Breast epithelium (tissue), 4 donors: ENCODE results near the gene SH3BP1. TPM values are rescaled to one million over a fixed set of nuclear protein-coding genes. Genes with fewer than 3 reads are reported as not detected.

ENCODE experiments used
- DNase-seq, 2 donors: peaks; one replicate each; pipeline ENCODE4 v3.0.0-alpha.2; 2019; ENCODE audit warnings: low spot score in 2 of 2
- H3K27ac ChIP-seq, 2 donors: fragments of 200-600 bp; sonication (generic) in 1 of 2; one replicate each; pipeline ENCODE4 v1.5.1; 2016 to 2019; ENCODE audit warnings: mild to moderate bottlenecking in 1 of 2
- H3K27me3 ChIP-seq, 2 donors: fragments of 200-600 bp; sonication (generic) in 1 of 2; one replicate each; pipeline versions ENCODE4 v1.5.1 to v1.6.0; 2017 to 2019; ENCODE audit warnings: control low read depth in 1 of 2, mild to moderate bottlenecking in 1 of 2
- H3K36me3 ChIP-seq: fragments of 200-600 bp; one replicate; pipeline ENCODE4 v1.5.1; 2019
- H3K4me1 ChIP-seq, 2 donors: fragments of 200-600 bp; sonication (generic); one replicate each; pipeline ENCODE4 v1.5.1; 2016 to 2019; ENCODE audit warnings: control low read depth in 1 of 2
- H3K4me3 ChIP-seq, 3 donors: fragments of 200-600 bp; sonication (generic); 1 replicate in 2 of 3; 2 replicates in 1 of 3; pipeline ENCODE4 v1.5.1; 2016 to 2019; ENCODE audit warnings: mild to moderate bottlenecking in 3 of 3, moderate library complexity in 2 of 3
- H3K9me3 ChIP-seq, 2 donors: fragments of 200-600 bp; sonication (generic) in 1 of 2; one replicate each; pipeline ENCODE4 v1.5.1; 2016 to 2019; ENCODE audit warnings: control low read depth in 1 of 2
- POLR2A ChIP-seq: fragments of 450-650 bp; IDR thresholded peaks from one replicate; pipeline ENCODE4 v1.6.1; 2016; ENCODE audit warnings: antibody characterized with exemption, mild to moderate bottlenecking, moderate library complexity
- POLR2AphosphoS5 ChIP-seq, 3 donors: sonication (generic); formaldehyde crosslinking; IDR thresholded peaks; one replicate each; pipeline ENCODE4 v1.6.1; 2017; ENCODE audit warnings: antibody characterized with exemption in 3 of 3
- intact Hi-C: fragments of 100-400 bp; cut with DNase I; formaldehyde crosslinking; loops from one replicate; pipeline ENCODE4 v1.15.1; 2023; ENCODE audit warnings: low total_unique reads
- total RNA-seq, 3 donors: library from RNA; depleted of rRNA; stranded (reverse); fragments of >200 nt; gene quantifications; one replicate each; pipeline ENCODE4 v1.1.0, GENCODE V29; 2016
- TF ChIP-seq, protein P1 (sequence below), 3 donors: fragments of 450-650 bp; IDR thresholded peaks; one replicate each; pipeline ENCODE4 v1.5.1; 2016 to 2017; ENCODE audit warnings: antibody characterized with exemption in 3 of 3, mild to moderate bottlenecking in 3 of 3, moderate library complexity in 3 of 3

Gene SH3BP1
- total RNA-seq, 3 donors from 2014 or later, result 3.8 to 8.8 (median 7.3) TPM

GRCh38 chr22:37624876-37625275 lies 14.6 kb upstream of the SH3BP1 start:
- peaks cover 17 to 29% of the 10 kb centered on the region in 2 donors for H3K4me1 ChIP-seq
- no peaks in the 10 kb centered on the region for H3K9me3 ChIP-seq
- H3K4me3 ChIP-seq, result no peak overlapping the region
- H3K36me3 ChIP-seq, result no peaks in the 10 kb centered on the region
- intact Hi-C loops, result no loop called here
- DNase-seq, result no peak
- no peaks in the 10 kb centered on the region for H3K27me3 ChIP-seq
- TF ChIP-seq POLR2A (no peak), POLR2AphosphoS5 (IDR thresholded peaks at IDR 0.05) (no peak)
- TF ChIP-seq, protein P1, sequence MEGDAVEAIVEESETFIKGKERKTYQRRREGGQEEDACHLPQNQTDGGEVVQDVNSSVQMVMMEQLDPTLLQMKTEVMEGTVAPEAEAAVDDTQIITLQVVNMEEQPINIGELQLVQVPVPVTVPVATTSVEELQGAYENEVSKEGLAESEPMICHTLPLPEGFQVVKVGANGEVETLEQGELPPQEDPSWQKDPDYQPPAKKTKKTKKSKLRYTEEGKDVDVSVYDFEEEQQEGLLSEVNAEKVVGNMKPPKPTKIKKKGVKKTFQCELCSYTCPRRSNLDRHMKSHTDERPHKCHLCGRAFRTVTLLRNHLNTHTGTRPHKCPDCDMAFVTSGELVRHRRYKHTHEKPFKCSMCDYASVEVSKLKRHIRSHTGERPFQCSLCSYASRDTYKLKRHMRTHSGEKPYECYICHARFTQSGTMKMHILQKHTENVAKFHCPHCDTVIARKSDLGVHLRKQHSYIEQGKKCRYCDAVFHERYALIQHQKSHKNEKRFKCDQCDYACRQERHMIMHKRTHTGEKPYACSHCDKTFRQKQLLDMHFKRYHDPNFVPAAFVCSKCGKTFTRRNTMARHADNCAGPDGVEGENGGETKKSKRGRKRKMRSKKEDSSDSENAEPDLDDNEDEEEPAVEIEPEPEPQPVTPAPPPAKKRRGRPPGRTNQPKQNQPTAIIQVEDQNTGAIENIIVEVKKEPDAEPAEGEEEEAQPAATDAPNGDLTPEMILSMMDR (IDR thresholded peaks at IDR 0.05), result no peak
- H3K27ac ChIP-seq, result peak overlapping the region; percentile 84 to 92

GRCh38 chr22:37625737-37626136 lies 13.7 kb upstream of the SH3BP1 start:
- DNase-seq, result no peak
- TF ChIP-seq POLR2A (no peak), POLR2AphosphoS5 (IDR thresholded peaks at IDR 0.05) (no peak)
- TF ChIP-seq, protein P1 (IDR thresholded peaks at IDR 0.05), result no peak
- no peak overlapping the region for H3K4me3 ChIP-seq
- H3K27me3 ChIP-seq, result no peaks in the 10 kb centered on the region
- H3K36me3 ChIP-seq, result no peaks in the 10 kb centered on the region
- no peaks in the 10 kb centered on the region for H3K9me3 ChIP-seq
- intact Hi-C loops, result no loop called here
- peaks cover 17 to 29% of the 10 kb centered on the region in 2 donors for H3K4me1 ChIP-seq
- H3K27ac ChIP-seq, result peak overlapping the region; percentile 84 to 92

- Histone ChIP-seq H3K36me3 (no peaks in the 10 kb centered on the region), H3K9me3 (no peaks in the 10 kb centered on the region), H3K27ac (peak overlapping the region; percentile 84 to 92), H3K27me3 (no peaks in the 10 kb centered on the region), H3K4me1 (peaks cover 17 to 29% of the 10 kb centered on the region in 2 donors), H3K4me3 (peak overlapping the region in 1 of 3 donors; percentile 21)
- intact Hi-C loops, result no loop called here
- TF ChIP-seq POLR2AphosphoS5 (IDR thresholded peaks at IDR 0.05), result no peak
- peak in 1 of 2 donors; percentile 78 for DNase-seq
Observed at GRCh38 chr22:37626144-37626543, 13.3 kb upstream of the SH3BP1 start.

DNA sequence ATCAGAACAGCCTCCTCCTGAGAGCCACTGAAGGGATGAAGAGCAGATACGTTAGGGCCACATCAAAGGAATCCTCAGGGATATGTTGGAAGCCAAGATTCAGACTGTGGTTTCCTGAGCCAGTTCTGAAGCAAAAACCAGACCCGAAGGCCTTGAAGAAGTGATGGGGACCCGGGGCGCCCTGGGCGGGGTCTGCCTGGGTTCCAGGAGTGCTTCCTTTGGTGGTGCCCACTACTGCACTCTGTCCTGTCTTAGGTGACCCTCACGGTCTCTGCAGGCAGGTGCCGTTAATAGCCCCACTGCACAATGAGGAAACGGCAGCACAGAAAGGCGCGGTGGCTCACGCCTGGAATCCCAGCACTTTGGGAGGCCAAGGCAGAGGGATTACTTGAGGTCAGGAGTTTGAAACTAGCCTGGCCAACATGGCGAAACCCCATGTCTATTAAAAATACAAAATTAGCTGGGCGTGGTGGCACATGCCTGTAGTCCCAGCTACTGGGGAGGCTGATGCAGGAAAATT lies 12.9 kb upstream of the SH3BP1 start:
- H3K27me3 ChIP-seq, result no peaks in the 10 kb centered on the region
- H3K4me3 ChIP-seq, result peak overlapping the region in 1 of 3 donors; percentile 21
- no peak for DNase-seq
- peaks cover 17 to 29% of the 10 kb centered on the region in 2 donors for H3K4me1 ChIP-seq
- no peaks in the 10 kb centered on the region for H3K36me3 ChIP-seq
- intact Hi-C loops, result no loop called here
- TF ChIP-seq POLR2AphosphoS5 (IDR thresholded peaks at IDR 0.05) (no peak), POLR2A (no peak)
- TF ChIP-seq, protein P1 (IDR thresholded peaks at IDR 0.05), result no peak
- no peaks in the 10 kb centered on the region for H3K9me3 ChIP-seq
- H3K27ac ChIP-seq, result peak overlapping the region; percentile 84 to 92

DNA sequence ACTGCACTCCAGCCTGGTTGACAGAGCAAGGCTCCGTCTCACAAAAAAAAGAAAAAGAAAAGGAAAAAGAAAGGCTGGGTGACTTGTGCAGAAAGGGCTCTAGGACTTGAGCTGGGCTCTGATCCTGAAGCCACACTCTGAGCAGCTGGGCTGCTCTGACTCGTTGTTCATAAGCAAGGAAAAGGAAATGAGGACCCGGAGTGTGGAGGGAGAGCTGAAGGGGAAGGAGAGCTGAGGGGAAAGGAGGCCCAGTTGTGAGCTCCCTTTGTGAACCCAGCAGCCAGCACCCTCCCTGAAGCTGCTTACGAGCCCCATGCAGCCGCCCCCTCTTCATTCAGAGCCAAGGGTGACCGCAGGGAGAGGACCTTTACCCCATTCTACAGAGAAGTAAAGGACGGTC lies 12.3 kb upstream of the SH3BP1 start:
- peak overlapping the region; percentile 84 to 92 for H3K27ac ChIP-seq
- no peaks in the 10 kb centered on the region for H3K36me3 ChIP-seq
- no peak overlapping the region for H3K4me3 ChIP-seq
- intact Hi-C loops, result no loop called here
- DNase-seq, result no peak
- no peaks in the 10 kb centered on the region for H3K9me3 ChIP-seq
- H3K27me3 ChIP-seq, result no peaks in the 10 kb centered on the region
- no peak for TF ChIP-seq POLR2AphosphoS5 (IDR thresholded peaks at IDR 0.05)
- no peak for TF ChIP-seq POLR2A
- TF ChIP-seq, protein P1 (IDR thresholded peaks at IDR 0.05), result no peak
- H3K4me1 ChIP-seq, result peaks cover 17 to 29% of the 10 kb centered on the region in 2 donors

DNA sequence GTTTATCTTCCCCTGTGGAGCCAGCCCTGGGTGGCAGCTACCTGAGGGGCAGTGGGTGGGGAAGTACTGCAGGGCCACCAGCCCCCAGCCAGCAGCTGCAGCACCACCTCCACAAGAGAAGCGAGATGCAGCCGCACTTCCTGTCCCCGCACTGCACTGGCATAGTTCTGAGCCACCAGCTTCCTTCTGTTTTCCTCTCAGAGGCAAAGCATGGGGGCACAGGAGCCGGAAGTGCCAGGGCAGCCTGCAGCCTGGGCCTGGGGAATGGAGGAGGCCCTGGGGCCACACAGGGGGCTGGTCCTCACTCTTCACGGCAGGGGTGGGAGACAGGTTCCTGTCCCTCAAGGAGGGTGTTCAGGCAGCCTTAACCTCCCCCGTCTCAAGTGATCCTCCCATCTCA lies 11.9 kb upstream of the SH3BP1 start:
- H3K27me3 ChIP-seq, result no peaks in the 10 kb centered on the region
- H3K36me3 ChIP-seq, result no peaks in the 10 kb centered on the region
- H3K4me3 ChIP-seq, result no peak overlapping the region
- no peak for TF ChIP-seq POLR2A
- TF ChIP-seq, protein P1 (IDR thresholded peaks at IDR 0.05), result no peak
- TF ChIP-seq POLR2AphosphoS5 (IDR thresholded peaks at IDR 0.05), result no peak
- H3K27ac ChIP-seq, result peak overlapping the region; percentile 84 to 92
- DNase-seq, result no peak
- no peaks in the 10 kb centered on the region for H3K9me3 ChIP-seq
- intact Hi-C loops, result no loop called here
- H3K4me1 ChIP-seq, result peaks cover 17 to 29% of the 10 kb centered on the region in 2 donors
